NCI-H1436 (cell line): Measurements from ENCODE around the gene MLANA.

Experiments
- DNase-seq: peaks from one replicate; lab custom pipeline; 2025; lab: John Stamatoyannopoulos, UW

MLANA gene

GRCh38 chr9:5890641-5891040 is at the start of gene MLANA:
MLANA (plus strand) TSS chr9:5890889; CDS start chr9:5892475, 1,586 bp downstream.
- DNase-seq = no peak

- DNase-seq = no peak
Observed at GRCh38 chr9:5841771-5842573, 48.7 kb upstream of the MLANA start.

GRCh38 chr9:5842929-5843793 is 47.5 kb upstream of the MLANA start:
- DNase-seq = no peak

GRCh38 chr9:5843794-5844471 is 46.8 kb upstream of the MLANA start:
- DNase-seq = no peak

GRCh38 chr9:5845157-5845531 is 45.5 kb upstream of the MLANA start:
- DNase-seq = no peak

GRCh38 chr9:5846096-5846495 is 44.6 kb upstream of the MLANA start:
- no peak for DNase-seq

GRCh38 chr9:5846501-5846921 is 44.2 kb upstream of the MLANA start:
- no peak for DNase-seq

GRCh38 chr9:5848372-5848882 is 42.3 kb upstream of the MLANA start:
- DNase-seq = no peak

- no peak for DNase-seq
Observed at GRCh38 chr9:5850724-5851122, 40.0 kb upstream of the MLANA start.

GRCh38 chr9:5851445-5851844 is 39.2 kb upstream of the MLANA start:
- DNase-seq = no peak

- DNase-seq = no peak
Observed at GRCh38 chr9:5852987-5853386, 37.7 kb upstream of the MLANA start.

GRCh38 chr9:5853617-5854016 is 37.1 kb upstream of the MLANA start:
- no peak for DNase-seq

GRCh38 chr9:5854063-5854790 is 36.5 kb upstream of the MLANA start:
- no peak for DNase-seq

- DNase-seq = no peak
Observed at GRCh38 chr9:5857928-5858327, 32.8 kb upstream of the MLANA start.

- DNase-seq = no peak
Observed at GRCh38 chr9:5858833-5859232, 31.9 kb upstream of the MLANA start.

- DNase-seq = no peak
Observed at GRCh38 chr9:5863092-5863746, 27.5 kb upstream of the MLANA start.

- DNase-seq = no peak
Observed at GRCh38 chr9:5864446-5864845, 26.2 kb upstream of the MLANA start.

GRCh38 chr9:5866272-5866671 is 24.4 kb upstream of the MLANA start:
- no peak for DNase-seq

GRCh38 chr9:5866685-5867084 is 24.0 kb upstream of the MLANA start:
- DNase-seq = no peak

GRCh38 chr9:5868235-5868634 is 22.5 kb upstream of the MLANA start:
- no peak for DNase-seq
